CD4-positive, alpha-beta T cell (primary cell): ENCODE data around the gene TRIM60. TPM values are rescaled to one million over a fixed set of nuclear protein-coding genes. Genes with fewer than 3 reads are reported as not detected.
"Not testable (repeated sequence)": the region's sequence is repeated elsewhere in the genome, so short reads cannot be mapped to it uniquely, and the experiment has no call there.

Experiments used
- ATAC-seq: fragments of 200-7000 bp; cut with Tn5 transposase; one replicate; pipeline ENCODE4 v1.10.0; 2022; ENCODE audit warnings: mild to moderate bottlenecking; ENCODE audit not compliant: poor library complexity
- CTCF ChIA-PET: fragments of 350-600 bp; sonication (Branson Sonifier 250); formaldehyde crosslinking; loops from one replicate; lab custom pipeline; 2021; ENCODE audit warnings: antibody characterized with exemption, inconsistent platforms; lab: Charles Lee
- POLR2A ChIA-PET: fragments of 350-600 bp; sonication (Branson Sonifier 250); formaldehyde crosslinking; loops from one replicate; lab custom pipeline; 2021; ENCODE audit warnings: antibody characterized with exemption, inconsistent platforms; lab: Charles Lee
- DNase-seq, 14 experiments: peaks; one replicate each; pipeline ENCODE4 v3.0.0-alpha.2; 2013 to 2020; ENCODE audit warnings: mixed read lengths in 2 of 14
- H3K27ac ChIP-seq, 2 donors: one replicate each; pipeline versions ENCODE4 v1.5.1 to v1.7.0; 2013; ENCODE audit warnings: low read length in 2 of 2, low read depth in 1 of 2, mild to moderate bottlenecking in 1 of 2
- H3K27me3 ChIP-seq, 2 experiments: 1 replicate in 1 of 2; 2 replicates in 1 of 2; pipeline versions ENCODE4 v1.6.1 to v1.7.0; 2013; ENCODE audit warnings: low read length in 2 of 2, control low read depth in 1 of 2, mild to moderate bottlenecking in 1 of 2, moderate library complexity in 1 of 2; ENCODE audit not compliant: insufficient read depth in 2 of 2, control insufficient read depth in 1 of 2
- H3K36me3 ChIP-seq: one replicate; pipeline ENCODE4 v1.6.1; 2013; ENCODE audit warnings: low read length, control low read depth; ENCODE audit not compliant: insufficient read depth
- H3K4me1 ChIP-seq: one replicate; pipeline ENCODE4 v1.6.1; 2013; ENCODE audit warnings: low read length, control low read depth; ENCODE audit not compliant: insufficient read depth
- H3K4me3 ChIP-seq: one replicate; pipeline ENCODE4 v1.5.1; 2013; ENCODE audit warnings: mild to moderate bottlenecking, low read length, moderate library complexity
- H3K9me3 ChIP-seq, 2 experiments: 1 replicate in 1 of 2; 2 replicates in 1 of 2; pipeline versions ENCODE4 v1.6.1 to v1.7.0; 2013; ENCODE audit warnings: low read length in 2 of 2, mild to moderate bottlenecking in 2 of 2, control low read depth in 1 of 2, moderate library complexity in 1 of 2; ENCODE audit not compliant: control insufficient read depth in 1 of 2, insufficient read depth in 1 of 2
- H3K27ac Mint-ChIP-seq: one replicate; pipeline ENCODE4 v1.8.0; 2020; ENCODE audit warnings: mixed read lengths
- H3K27me3 Mint-ChIP-seq: one replicate; pipeline ENCODE4 v1.8.0; 2021; ENCODE audit warnings: mixed read lengths
- H3K36me3 Mint-ChIP-seq: one replicate; pipeline ENCODE4 v1.8.0; 2021; ENCODE audit warnings: low read depth, mixed read lengths
- H3K4me1 Mint-ChIP-seq: one replicate; pipeline ENCODE4 v1.8.0; 2021; ENCODE audit warnings: low read depth, mixed read lengths
- H3K4me3 Mint-ChIP-seq: one replicate; pipeline ENCODE4 v1.8.0; 2020; ENCODE audit warnings: mild to moderate bottlenecking, mixed read lengths
- H3K9me3 Mint-ChIP-seq: one replicate; pipeline ENCODE4 v1.8.0; 2020; ENCODE audit warnings: mixed read lengths
- CTCF ChIP-seq: fragments of 200-600 bp; IDR thresholded peaks from one replicate; pipeline ENCODE4 v1.8.0; 2022; ENCODE audit warnings: antibody characterized with exemption, mild to moderate bottlenecking
- intact Hi-C, 2 experiments: fragments of 100-400 bp; cut with DNase I in 1 of 2; cut with micrococcal nuclease in 1 of 2; formaldehyde crosslinking; loops; one replicate each; pipeline versions ENCODE4 v1.15.1 to v1.9.0; 2023 to 2025; cut with DNase I, micrococcal nuclease
- total RNA-seq, 174 experiments: library from RNA in 2 of 174; stranded (reverse) in 2 of 174; gene quantifications; one replicate each; pipeline ENCODE4 v1.2.3 and lab custom pipeline; 2021 to 2026

The TRIM60 gene
- total RNA-seq, 2 experiments from 2014 or later = not detected

GRCh38 chr4:165059386-165059785 lies 27.6 kb downstream of the TRIM60 start:
- Mint-ChIP-seq H3K9me3 (no peaks in the 10 kb centered on the region), H3K36me3 (no peaks in the 10 kb centered on the region), H3K27me3 (no peaks in the 10 kb centered on the region), H3K4me3 (no peak overlapping the region), H3K4me1 (no peaks in the 10 kb centered on the region), H3K27ac (no peak overlapping the region)
- Histone ChIP-seq H3K36me3 (no peaks in the 10 kb centered on the region), H3K4me3 (no peak overlapping the region), H3K4me1 (no peaks in the 10 kb centered on the region), H3K9me3 (no peaks in the 10 kb centered on the region), H3K27me3 (no peaks in the 10 kb centered on the region), H3K27ac (no peak overlapping the region)
- intact Hi-C loops = no loop called here
- ChIA-PET POLR2A (no interaction called here), CTCF (no interaction called here)
- ATAC-seq = no peak
- TF ChIP-seq CTCF = no peak
- no peak for DNase-seq

GRCh38 chr4:165060938-165061337 lies 29.1 kb downstream of the TRIM60 start:
- H3K36me3 Mint-ChIP-seq = no peaks in the 10 kb centered on the region
- H3K27me3 Mint-ChIP-seq = no peaks in the 10 kb centered on the region
- no peak overlapping the region for H3K4me3 Mint-ChIP-seq
- H3K27ac ChIP-seq = no peak overlapping the region
- H3K27ac Mint-ChIP-seq = no peak overlapping the region
- ChIA-PET POLR2A (no interaction called here), CTCF (no interaction called here)
- no peak for ATAC-seq
- H3K4me1 Mint-ChIP-seq = no peaks in the 10 kb centered on the region
- DNase-seq = no peak
- intact Hi-C loops = no loop called here
- H3K27me3 ChIP-seq = no peaks in the 10 kb centered on the region
- no peak for TF ChIP-seq CTCF
- no peaks in the 10 kb centered on the region for H3K9me3 Mint-ChIP-seq
- H3K9me3 ChIP-seq = no peaks in the 10 kb centered on the region
- H3K36me3 ChIP-seq = no peaks in the 10 kb centered on the region
- no peak overlapping the region for H3K4me3 ChIP-seq
- no peaks in the 10 kb centered on the region for H3K4me1 ChIP-seq

GRCh38 chr4:165070560-165070959 lies 38.8 kb downstream of the TRIM60 start:
- Histone ChIP-seq H3K9me3 (no peaks in the 10 kb centered on the region), H3K4me3 (no peak overlapping the region), H3K4me1 (no peaks in the 10 kb centered on the region), H3K27me3 (no peaks in the 10 kb centered on the region), H3K36me3 (no peaks in the 10 kb centered on the region), H3K27ac (no peak overlapping the region)
- Mint-ChIP-seq H3K27me3 (no peaks in the 10 kb centered on the region), H3K27ac (no peak overlapping the region), H3K4me3 (no peak overlapping the region), H3K4me1 (no peaks in the 10 kb centered on the region), H3K36me3 (no peaks in the 10 kb centered on the region), H3K9me3 (no peaks in the 10 kb centered on the region)
- no peak for TF ChIP-seq CTCF
- intact Hi-C loops = no loop called here
- CTCF ChIA-PET = interaction anchor here (0.6 to 1.7 kb wide), 3 partner anchors 8 to 1999 kb away, joined by 3 to 6 read pairs (median 4); no protein-coding TSS in a partner anchor
- DNase-seq = no peak
- POLR2A ChIA-PET = no interaction called here
- ATAC-seq = no peak

- H3K4me3 Mint-ChIP-seq, CTCF ChIA-PET, H3K9me3 Mint-ChIP-seq, intact Hi-C loops, H3K4me1 Mint-ChIP-seq, POLR2A ChIA-PET, H3K27me3 ChIP-seq, H3K9me3 ChIP-seq, H3K27me3 Mint-ChIP-seq, H3K4me3 ChIP-seq, DNase-seq, H3K4me1 ChIP-seq, ATAC-seq, H3K36me3 ChIP-seq, H3K27ac Mint-ChIP-seq, H3K27ac ChIP-seq: not testable (repeated sequence)
- peaks cover 24% of the 10 kb centered on the region for H3K36me3 Mint-ChIP-seq
Measured at GRCh38 chr4:165073346-165073745, 41.5 kb downstream of the TRIM60 start.
